BLaER1 treated with 17β-estradiol and CSF1 and Interleukin-3, amounts not matched to agents 10 nM and 100 nM (cell line): ENCODE results near the gene THNSL1.
"Not testable (repeated sequence)": the region's sequence is repeated elsewhere in the genome, so short reads cannot be mapped to it uniquely, and the experiment has no call there.

Experiments used
- H3K27ac ChIP-seq, 11 experiments: shearing (Covaris generic); formaldehyde crosslinking; 2 replicates each; pipeline ENCODE4 v1.8.1; 2022
- H3K27me3 ChIP-seq, 11 experiments: shearing (Covaris generic); formaldehyde crosslinking; 2 replicates each; pipeline ENCODE4 v1.8.1; 2022
- H3K36me3 ChIP-seq, 11 experiments: shearing (Covaris generic); formaldehyde crosslinking; 2 replicates each; pipeline ENCODE4 v1.8.1; 2022
- H3K4me1 ChIP-seq, 10 experiments: shearing (Covaris generic); formaldehyde crosslinking; 2 replicates each; pipeline ENCODE4 v1.8.1; 2022
- H3K4me2 ChIP-seq, 11 experiments: shearing (Covaris generic); formaldehyde crosslinking; 2 replicates each; pipeline ENCODE4 v1.8.1; 2022
- H3K4me3 ChIP-seq, 10 experiments: shearing (Covaris generic); formaldehyde crosslinking; 2 replicates each; pipeline ENCODE4 v1.8.1; 2022
- H3K9ac ChIP-seq, 11 experiments: shearing (Covaris generic); formaldehyde crosslinking; 2 replicates each; pipeline ENCODE4 v1.8.1; 2022
- H3K9me3 ChIP-seq, 11 experiments: shearing (Covaris generic); formaldehyde crosslinking; replicated peaks in 1 of 11; 2 replicates each; pipeline ENCODE4 v1.8.1; 2022
- H4K20me1 ChIP-seq, 11 experiments: shearing (Covaris generic); formaldehyde crosslinking; 2 replicates each; pipeline ENCODE4 v1.8.1; 2022
- Cebpa-rat ChIP-seq, 11 experiments: shearing (Covaris generic); IDR thresholded peaks; 2 replicates each; pipeline ENCODE4 v1.8.1; 2022

The THNSL1 gene, protein sequence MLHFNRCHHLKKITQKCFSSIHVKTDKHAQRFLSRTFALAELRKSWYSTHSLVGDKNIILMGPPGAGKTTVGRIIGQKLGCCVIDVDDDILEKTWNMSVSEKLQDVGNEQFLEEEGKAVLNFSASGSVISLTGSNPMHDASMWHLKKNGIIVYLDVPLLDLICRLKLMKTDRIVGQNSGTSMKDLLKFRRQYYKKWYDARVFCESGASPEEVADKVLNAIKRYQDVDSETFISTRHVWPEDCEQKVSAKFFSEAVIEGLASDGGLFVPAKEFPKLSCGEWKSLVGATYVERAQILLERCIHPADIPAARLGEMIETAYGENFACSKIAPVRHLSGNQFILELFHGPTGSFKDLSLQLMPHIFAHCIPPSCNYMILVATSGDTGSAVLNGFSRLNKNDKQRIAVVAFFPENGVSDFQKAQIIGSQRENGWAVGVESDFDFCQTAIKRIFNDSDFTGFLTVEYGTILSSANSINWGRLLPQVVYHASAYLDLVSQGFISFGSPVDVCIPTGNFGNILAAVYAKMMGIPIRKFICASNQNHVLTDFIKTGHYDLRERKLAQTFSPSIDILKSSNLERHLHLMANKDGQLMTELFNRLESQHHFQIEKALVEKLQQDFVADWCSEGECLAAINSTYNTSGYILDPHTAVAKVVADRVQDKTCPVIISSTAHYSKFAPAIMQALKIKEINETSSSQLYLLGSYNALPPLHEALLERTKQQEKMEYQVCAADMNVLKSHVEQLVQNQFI

DNA sequence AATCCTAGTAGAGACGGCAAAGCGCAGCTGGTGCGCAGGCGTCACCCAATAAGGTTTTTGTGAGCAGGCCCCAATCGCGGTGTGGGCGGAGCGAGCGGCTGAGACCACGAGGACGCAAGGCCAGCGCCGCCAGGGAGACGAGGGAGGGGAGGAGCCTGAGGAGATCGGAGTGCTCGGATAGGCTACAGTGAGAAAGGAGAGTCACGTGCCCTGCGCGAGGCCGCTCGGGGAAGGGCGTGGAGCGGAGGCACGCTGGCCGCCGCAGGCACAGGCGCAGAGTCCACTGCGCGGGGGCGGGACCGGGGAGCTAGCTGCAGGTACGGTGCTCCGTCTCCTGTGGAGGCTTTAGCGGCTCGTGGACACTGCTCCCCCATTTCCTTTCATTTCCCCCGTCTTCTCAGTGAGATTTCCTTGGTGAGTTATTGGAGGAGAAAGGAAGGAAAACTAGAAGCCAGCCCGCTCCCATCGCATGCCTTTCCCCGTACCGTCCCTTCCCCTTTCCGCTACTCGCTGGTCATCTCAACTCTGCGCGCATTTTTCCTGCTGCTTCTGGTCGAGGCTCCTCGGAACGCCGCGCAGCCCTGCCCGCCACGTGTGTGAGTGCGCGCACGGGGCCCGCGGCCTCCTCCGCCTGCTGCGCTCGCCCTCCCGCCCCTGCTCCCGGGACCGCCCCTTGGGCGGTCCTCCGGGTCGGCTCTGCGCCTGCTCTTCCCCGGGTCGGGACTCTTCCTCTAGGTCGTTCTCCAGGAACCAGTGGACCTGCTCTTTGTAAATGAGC, at the start of gene THNSL1:
Gene THNSL1 (plus strand): TSS at position 237 of the 778 bp plus-strand sequence. CDS start 6,612 bp downstream, outside the sequence.
- H3K4me3 ChIP-seq, result peak within 1 kb of the TSS; percentile 56 to 75 (median 70)
- peak within 1 kb of the TSS; percentile 78 to 91 (median 85) for H3K9ac ChIP-seq
- H3K36me3 ChIP-seq, result no peaks in the 10 kb centered on the region
- no peaks in the 10 kb centered on the region for H4K20me1 ChIP-seq
- H3K27me3 ChIP-seq, result no peaks in the 10 kb centered on the region
- TF ChIP-seq Cebpa-rat (IDR thresholded peaks at IDR 0.05), result no peak
- H3K4me2 ChIP-seq, result peak within 1 kb of the TSS; percentile 72 to 98 (median 86)
- peaks cover 18 to 34% (median 19%) of the 10 kb centered on the region in 10 experiments for H3K4me1 ChIP-seq
- H3K27ac ChIP-seq, result peak within 1 kb of the TSS; percentile 67 to 95 (median 90)
- peaks cover 0 to 14% (median 5%) of the 10 kb centered on the region in 11 experiments; a peak in 7 of 22 replicates for H3K9me3 ChIP-seq

DNA sequence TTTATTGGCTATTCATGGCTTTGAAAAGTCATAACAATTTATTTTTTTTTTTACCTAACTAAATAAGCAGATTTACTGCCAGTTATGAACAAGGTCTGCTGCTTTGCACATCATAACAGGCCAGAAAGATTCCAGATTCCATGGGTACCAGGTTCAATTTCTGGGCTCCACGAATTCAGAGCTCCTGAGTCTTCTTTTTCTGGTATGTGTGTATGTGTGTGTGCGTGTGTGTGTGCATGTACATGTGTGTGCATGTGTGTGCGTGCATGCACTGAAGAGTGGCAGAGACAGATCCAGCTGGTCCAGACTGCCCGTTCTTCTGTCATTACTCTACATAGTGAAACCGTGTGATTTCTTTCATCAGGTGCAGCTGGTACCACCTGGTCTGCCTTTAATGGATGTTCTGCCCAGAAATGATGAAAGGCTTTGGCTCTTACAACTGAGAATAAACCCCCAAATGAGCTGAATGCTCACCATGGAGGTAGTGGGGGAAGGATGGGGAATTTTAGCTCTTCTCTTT, 49.4 kb upstream of the THNSL1 start:
- TF ChIP-seq Cebpa-rat (IDR thresholded peaks at IDR 0.05), result no peak
- Histone ChIP-seq H3K4me3 (no peak overlapping the region), H4K20me1 (no peaks in the 10 kb centered on the region), H3K4me2 (no peak overlapping the region), H3K9me3 (no peaks in the 10 kb centered on the region), H3K9ac (no peak overlapping the region), H3K4me1 (no peaks in the 10 kb centered on the region), H3K27me3 (no peaks in the 10 kb centered on the region), H3K27ac (no peak overlapping the region), H3K36me3 (no peaks in the 10 kb centered on the region)

DNA sequence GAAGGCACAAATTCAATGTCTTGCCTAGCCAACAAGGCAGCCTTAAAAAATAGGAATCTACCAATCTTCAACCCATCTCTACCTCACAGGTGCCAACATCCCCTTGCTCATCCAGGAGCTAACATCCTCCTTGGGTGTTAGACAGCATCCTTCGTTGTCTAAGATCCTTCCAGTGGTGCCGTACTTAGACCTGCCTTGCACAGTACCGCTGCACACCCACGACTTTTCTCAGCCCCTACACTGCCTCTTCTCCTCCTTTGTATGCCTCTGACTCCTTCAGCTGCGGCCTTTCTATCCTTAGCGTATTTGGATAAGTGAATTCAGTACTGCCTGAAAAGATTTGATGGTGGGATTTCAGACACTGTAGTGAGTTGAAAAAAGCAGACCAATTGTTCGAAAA, 48.1 kb upstream of the THNSL1 start:
- no peaks in the 10 kb centered on the region for H4K20me1 ChIP-seq
- no peaks in the 10 kb centered on the region for H3K4me1 ChIP-seq
- H3K36me3 ChIP-seq, result no peaks in the 10 kb centered on the region
- TF ChIP-seq Cebpa-rat (IDR thresholded peaks at IDR 0.05), result no peak
- H3K9me3 ChIP-seq, result no peaks in the 10 kb centered on the region
- no peak overlapping the region for H3K4me2 ChIP-seq
- H3K27ac ChIP-seq, result no peak overlapping the region
- H3K9ac ChIP-seq, result no peak overlapping the region
- no peaks in the 10 kb centered on the region for H3K27me3 ChIP-seq
- H3K4me3 ChIP-seq, result no peak overlapping the region

DNA sequence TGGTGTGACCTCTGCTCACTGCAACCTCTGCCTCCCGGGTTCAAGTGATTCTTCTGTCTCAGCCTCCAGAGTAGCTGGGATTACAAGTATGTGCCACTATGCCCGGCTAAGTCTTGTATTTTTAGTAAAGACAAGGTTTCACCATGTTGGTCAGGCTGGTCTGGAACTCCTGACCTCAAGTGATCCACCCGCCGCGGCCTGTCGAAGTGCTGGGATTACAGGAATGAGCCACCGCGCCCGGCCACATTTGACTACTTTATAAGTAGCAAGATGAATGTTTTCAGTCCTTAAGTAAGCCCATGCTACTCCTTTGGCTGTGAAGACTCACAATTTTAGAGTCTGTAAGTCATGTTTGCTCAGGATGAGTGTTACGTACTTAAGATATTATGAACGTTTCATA, 47.5 kb upstream of the THNSL1 start:
- not testable (repeated sequence) for H3K27ac ChIP-seq, H3K9me3 ChIP-seq, H3K4me2 ChIP-seq, H4K20me1 ChIP-seq, H3K27me3 ChIP-seq, H3K4me3 ChIP-seq, H3K9ac ChIP-seq, H3K36me3 ChIP-seq, H3K4me1 ChIP-seq

DNA sequence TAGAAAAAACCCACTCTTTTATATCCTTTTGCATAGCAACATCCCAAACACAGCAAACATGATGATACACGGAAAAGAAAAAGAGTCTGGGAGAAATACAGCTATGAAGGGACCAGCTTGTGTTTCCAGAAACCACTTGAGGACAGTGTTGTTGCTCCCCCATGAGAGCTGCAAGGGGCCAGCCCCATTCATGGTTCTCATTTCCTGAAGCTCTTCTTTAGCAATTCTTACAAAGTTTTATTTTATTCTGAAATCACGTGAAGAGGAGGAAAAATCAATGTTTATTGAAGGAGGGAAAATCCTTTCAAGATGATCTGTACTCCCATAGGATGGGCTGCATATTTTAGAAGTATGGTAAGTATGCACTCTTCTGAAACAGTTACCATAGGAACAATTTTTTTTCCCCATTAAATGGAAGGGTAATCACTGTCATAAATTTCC, 46.6 kb upstream of the THNSL1 start:
- no peaks in the 10 kb centered on the region for H3K4me1 ChIP-seq
- H3K4me3 ChIP-seq, result no peak overlapping the region
- H3K27ac ChIP-seq, result no peak overlapping the region
- no peak overlapping the region for H3K4me2 ChIP-seq
- no peaks in the 10 kb centered on the region for H3K27me3 ChIP-seq
- no peaks in the 10 kb centered on the region for H4K20me1 ChIP-seq
- TF ChIP-seq Cebpa-rat (IDR thresholded peaks at IDR 0.05), result no peak
- no peaks in the 10 kb centered on the region for H3K36me3 ChIP-seq
- H3K9me3 ChIP-seq, result no peaks in the 10 kb centered on the region
- H3K9ac ChIP-seq, result no peak overlapping the region

DNA sequence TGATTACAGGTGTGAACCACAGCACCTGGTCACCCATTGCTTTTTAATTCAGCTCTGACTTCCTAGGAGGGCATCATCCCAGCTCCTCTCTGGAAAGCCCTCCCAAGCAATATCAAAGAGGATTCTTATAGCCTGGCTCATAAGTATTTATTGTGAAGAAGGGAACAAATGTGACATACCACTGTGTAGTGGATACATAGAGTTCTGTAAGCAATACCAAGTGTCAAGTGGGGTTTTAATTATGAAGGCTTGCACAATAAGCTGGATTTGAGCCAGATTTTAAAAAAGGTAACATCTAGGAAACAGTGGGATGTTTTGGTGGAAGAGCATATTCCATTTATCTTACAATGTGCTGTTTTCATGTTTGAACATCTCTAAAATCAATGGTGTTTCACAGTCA, 45.0 kb upstream of the THNSL1 start:
- Histone ChIP-seq H3K9ac (no peak overlapping the region), H3K9me3 (no peaks in the 10 kb centered on the region), H3K4me2 (no peak overlapping the region), H3K27me3 (no peaks in the 10 kb centered on the region), H3K4me3 (no peak overlapping the region), H3K4me1 (no peaks in the 10 kb centered on the region), H3K36me3 (no peaks in the 10 kb centered on the region), H4K20me1 (no peaks in the 10 kb centered on the region), H3K27ac (no peak overlapping the region)
- no peak for TF ChIP-seq Cebpa-rat (IDR thresholded peaks at IDR 0.05)

DNA sequence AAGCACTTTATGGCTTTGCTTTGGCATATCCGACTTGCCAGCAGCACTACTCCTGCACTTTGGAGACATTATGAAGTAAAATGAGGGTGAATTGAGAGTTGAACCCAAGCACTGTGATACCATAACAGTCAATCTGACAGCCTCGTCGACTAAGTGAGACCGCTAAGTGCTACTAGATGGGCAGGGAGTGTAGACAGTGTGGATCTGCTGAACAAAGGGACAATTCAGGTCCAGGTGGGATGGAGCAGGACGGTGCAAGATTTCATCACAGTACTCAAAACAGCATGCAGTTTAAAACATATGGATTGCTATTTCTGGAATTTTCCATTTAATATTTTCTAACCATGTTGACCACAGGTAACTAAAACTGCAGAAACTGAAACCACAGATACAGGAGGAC, 43.2 kb upstream of the THNSL1 start:
- no peaks in the 10 kb centered on the region for H3K27me3 ChIP-seq
- H3K4me2 ChIP-seq, result no peak overlapping the region
- H4K20me1 ChIP-seq, result no peaks in the 10 kb centered on the region
- no peaks in the 10 kb centered on the region for H3K4me1 ChIP-seq
- no peak overlapping the region for H3K27ac ChIP-seq
- H3K9ac ChIP-seq, result no peak overlapping the region
- H3K36me3 ChIP-seq, result no peaks in the 10 kb centered on the region
- TF ChIP-seq Cebpa-rat (IDR thresholded peaks at IDR 0.05), result no peak
- H3K9me3 ChIP-seq, result no peaks in the 10 kb centered on the region
- H3K4me3 ChIP-seq, result no peak overlapping the region

DNA sequence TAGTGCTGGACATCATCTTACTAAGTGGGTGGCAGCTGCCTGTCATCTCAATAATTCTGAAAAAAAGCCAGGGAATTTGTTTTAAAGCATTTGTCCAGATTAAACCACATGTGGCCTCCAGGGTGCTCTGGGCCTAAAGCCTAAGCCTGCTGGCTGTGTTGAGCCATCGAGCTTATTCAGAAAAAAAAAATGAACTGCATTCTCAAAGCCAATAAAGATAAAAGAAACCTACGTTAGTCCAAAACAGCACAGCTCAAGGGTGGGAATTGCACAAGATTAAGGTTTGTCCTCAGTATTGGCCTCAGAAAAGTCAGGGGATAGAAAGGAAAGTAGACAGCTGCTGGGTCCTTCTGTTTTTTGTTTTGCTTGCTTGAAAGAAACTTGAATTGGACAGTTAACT, 41.4 kb upstream of the THNSL1 start:
- Histone ChIP-seq H3K4me1 (no peaks in the 10 kb centered on the region), H3K27ac (no peak overlapping the region), H3K36me3 (no peaks in the 10 kb centered on the region), H3K4me2 (no peak overlapping the region), H3K9ac (no peak overlapping the region), H3K9me3 (no peaks in the 10 kb centered on the region), H3K4me3 (no peak overlapping the region), H3K27me3 (no peaks in the 10 kb centered on the region), H4K20me1 (no peaks in the 10 kb centered on the region)
- no peak for TF ChIP-seq Cebpa-rat (IDR thresholded peaks at IDR 0.05)

DNA sequence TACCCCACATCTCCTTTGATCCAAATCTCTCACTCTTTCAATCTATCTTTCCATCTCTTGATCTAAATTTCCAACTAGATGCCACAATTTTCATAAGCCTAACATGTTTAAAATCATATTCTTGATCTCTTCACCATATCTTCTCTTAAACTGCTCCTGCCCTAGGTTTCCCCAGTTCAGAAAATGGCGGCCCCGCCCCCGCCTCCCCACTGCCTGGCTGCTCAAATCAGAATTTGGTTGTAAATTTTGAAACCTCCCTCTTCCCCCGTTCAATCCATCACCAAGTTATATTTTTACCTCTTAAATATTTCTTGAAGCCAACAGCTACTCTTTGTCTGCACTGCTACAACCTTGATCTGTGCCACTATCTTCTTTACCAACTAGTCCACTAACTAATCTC, 36.7 kb upstream of the THNSL1 start:
- no peak overlapping the region for H3K4me3 ChIP-seq
- H3K36me3 ChIP-seq, result no peaks in the 10 kb centered on the region
- TF ChIP-seq Cebpa-rat (IDR thresholded peaks at IDR 0.05), result no peak
- H3K4me1 ChIP-seq, result no peaks in the 10 kb centered on the region
- no peak overlapping the region for H3K9ac ChIP-seq
- H4K20me1 ChIP-seq, result no peaks in the 10 kb centered on the region
- no peak overlapping the region for H3K4me2 ChIP-seq
- H3K27me3 ChIP-seq, result no peaks in the 10 kb centered on the region
- no peaks in the 10 kb centered on the region for H3K9me3 ChIP-seq
- H3K27ac ChIP-seq, result no peak overlapping the region
